Sigmoid colon (tissue), 7 donors: ENCODE measurements around the gene TBC1D16. TPM values are rescaled to one million over a fixed set of nuclear protein-coding genes. Genes with fewer than 3 reads are reported as not detected.

Experiments
- DNase-seq: peaks from one replicate; pipeline ENCODE4 v3.0.0-alpha.2; 2019
- H3K27ac ChIP-seq, 4 donors: fragments of 200-600 bp; sonication (generic); one replicate each; pipeline ENCODE4 v1.5.1; 2016 to 2019; ENCODE audit warnings: mild to moderate bottlenecking in 1 of 4
- H3K27me3 ChIP-seq, 3 donors: fragments of 200-600 bp; sonication (generic); one replicate each; pipeline ENCODE4 v1.5.1; 2019; ENCODE audit warnings: mild to moderate bottlenecking in 1 of 3
- H3K36me3 ChIP-seq, 4 donors: fragments of 200-600 bp; sonication (generic); one replicate each; pipeline ENCODE4 v1.5.1; 2016 to 2019
- H3K4me1 ChIP-seq, 4 donors: fragments of 200-600 bp; sonication (generic); one replicate each; pipeline ENCODE4 v1.5.1; 2017 to 2019
- H3K4me3 ChIP-seq, 4 donors: fragments of 200-600 bp; sonication (generic); one replicate each; pipeline ENCODE4 v1.5.1; 2017 to 2019; ENCODE audit warnings: mild to moderate bottlenecking in 2 of 4, moderate library complexity in 1 of 4
- H3K9me3 ChIP-seq, 4 donors: fragments of 200-600 bp in 3 of 4; sonication (generic) in 3 of 4; one replicate each; pipeline versions ENCODE4 v1.5.1 to v1.6.1; 2013 to 2019
- EP300 ChIP-seq, 4 donors: sonication (generic); formaldehyde crosslinking; IDR thresholded peaks; one replicate each; pipeline ENCODE4 v1.6.1; 2017; ENCODE audit warnings: antibody characterized with exemption in 4 of 4
- POLR2A ChIP-seq, 2 donors: fragments of 450-650 bp; IDR thresholded peaks; one replicate each; pipeline ENCODE4 v1.6.1; 2016; ENCODE audit warnings: antibody characterized with exemption in 2 of 2, mild to moderate bottlenecking in 2 of 2, moderate library complexity in 2 of 2
- POLR2AphosphoS5 ChIP-seq, 4 donors: sonication (generic); formaldehyde crosslinking; IDR thresholded peaks; one replicate each; pipeline ENCODE4 v1.6.1; 2017; ENCODE audit warnings: antibody characterized with exemption in 4 of 4
- WGBS, 2 donors: extraction: QIAGEN DNeasy Blood & Tissue Kit; methylation state at CpG; one replicate each; pipeline ENCODE4 v1.1.7; 2013; 5-methylcytosine and 5-hydroxymethylcytosine counted together
- intact Hi-C: fragments of 100-400 bp; cut with DNase I; formaldehyde crosslinking; loops from one replicate; pipeline ENCODE4 v1.15.1; 2023
- polyA plus RNA-seq, 3 donors: library from polyadenylated mRNA; stranded (reverse); fragments of 200-250 nt; gene quantifications; one replicate each; pipeline ENCODE4 v1.2.3, GENCODE V29; 2013
- total RNA-seq, 4 donors: library from RNA; depleted of rRNA; stranded (reverse); fragments of >200 nt; gene quantifications; one replicate each; pipeline ENCODE4 v1.1.0, GENCODE V29; 2016
- TF ChIP-seq, protein P1 (sequence below), 4 experiments: fragments of 450-650 bp in 3 of 4; fragments of 200-600 bp in 1 of 4; IDR thresholded peaks; one replicate each; pipeline ENCODE4 v1.5.1; 2016 to 2019; ENCODE audit warnings: antibody characterized with exemption in 4 of 4, mild to moderate bottlenecking in 3 of 4, moderate library complexity in 2 of 4
- donor health status: healthy with polysubstance abuse.
- donor health status: Bipolar disorder and iron deficiency.
- donor health status: healthy.

The TBC1D16 gene
- total and polyA plus RNA-seq, 7 donors: 3.6 to 21.9 (median 15.7) TPM

DNA sequence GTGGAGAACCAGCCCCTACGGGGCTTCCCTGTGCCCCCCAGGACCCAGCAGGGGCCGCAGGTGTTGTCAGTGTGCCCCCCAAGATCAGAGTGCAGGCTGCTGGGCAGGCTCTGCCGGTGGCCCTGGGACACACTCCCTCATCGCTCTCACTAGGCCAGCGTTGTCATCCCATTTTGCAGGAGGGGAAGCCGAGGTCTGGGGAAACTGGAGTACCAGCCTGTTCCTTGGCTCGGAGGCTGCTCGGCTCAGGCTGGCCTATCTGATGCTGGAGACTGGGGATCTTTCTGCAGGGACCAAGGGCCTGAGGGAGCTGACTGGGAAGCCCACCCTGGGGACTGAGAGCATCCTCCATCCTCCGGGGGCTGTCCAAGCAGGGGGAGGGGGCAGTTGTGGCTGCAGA is 122.2 kb downstream of the TBC1D16 start:
- peaks cover 0 to under 1% (median 0%) of the 10 kb centered on the region in 4 donors for H3K4me1 ChIP-seq
- no peak overlapping the region for H3K4me3 ChIP-seq
- TF ChIP-seq POLR2AphosphoS5 (IDR thresholded peaks at IDR 0.05) (no peak), EP300 (IDR thresholded peaks at IDR 0.05) (no peak), POLR2A (IDR thresholded peaks at IDR 0.05) (no peak)
- TF ChIP-seq, protein P1, sequence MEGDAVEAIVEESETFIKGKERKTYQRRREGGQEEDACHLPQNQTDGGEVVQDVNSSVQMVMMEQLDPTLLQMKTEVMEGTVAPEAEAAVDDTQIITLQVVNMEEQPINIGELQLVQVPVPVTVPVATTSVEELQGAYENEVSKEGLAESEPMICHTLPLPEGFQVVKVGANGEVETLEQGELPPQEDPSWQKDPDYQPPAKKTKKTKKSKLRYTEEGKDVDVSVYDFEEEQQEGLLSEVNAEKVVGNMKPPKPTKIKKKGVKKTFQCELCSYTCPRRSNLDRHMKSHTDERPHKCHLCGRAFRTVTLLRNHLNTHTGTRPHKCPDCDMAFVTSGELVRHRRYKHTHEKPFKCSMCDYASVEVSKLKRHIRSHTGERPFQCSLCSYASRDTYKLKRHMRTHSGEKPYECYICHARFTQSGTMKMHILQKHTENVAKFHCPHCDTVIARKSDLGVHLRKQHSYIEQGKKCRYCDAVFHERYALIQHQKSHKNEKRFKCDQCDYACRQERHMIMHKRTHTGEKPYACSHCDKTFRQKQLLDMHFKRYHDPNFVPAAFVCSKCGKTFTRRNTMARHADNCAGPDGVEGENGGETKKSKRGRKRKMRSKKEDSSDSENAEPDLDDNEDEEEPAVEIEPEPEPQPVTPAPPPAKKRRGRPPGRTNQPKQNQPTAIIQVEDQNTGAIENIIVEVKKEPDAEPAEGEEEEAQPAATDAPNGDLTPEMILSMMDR (IDR thresholded peaks at IDR 0.05): no peak
- intact Hi-C loops: no loop called here
- H3K27me3 ChIP-seq: peaks cover 0 to 7% (median 4%) of the 10 kb centered on the region in 3 donors
- WGBS, 2 donors: 90 to 91% methylated on average over 9 of the region's 9 CpGs
- no peak overlapping the region for H3K27ac ChIP-seq
- H3K9me3 ChIP-seq: no peaks in the 10 kb centered on the region
- no peaks in the 10 kb centered on the region for H3K36me3 ChIP-seq
- no peak for DNase-seq

DNA sequence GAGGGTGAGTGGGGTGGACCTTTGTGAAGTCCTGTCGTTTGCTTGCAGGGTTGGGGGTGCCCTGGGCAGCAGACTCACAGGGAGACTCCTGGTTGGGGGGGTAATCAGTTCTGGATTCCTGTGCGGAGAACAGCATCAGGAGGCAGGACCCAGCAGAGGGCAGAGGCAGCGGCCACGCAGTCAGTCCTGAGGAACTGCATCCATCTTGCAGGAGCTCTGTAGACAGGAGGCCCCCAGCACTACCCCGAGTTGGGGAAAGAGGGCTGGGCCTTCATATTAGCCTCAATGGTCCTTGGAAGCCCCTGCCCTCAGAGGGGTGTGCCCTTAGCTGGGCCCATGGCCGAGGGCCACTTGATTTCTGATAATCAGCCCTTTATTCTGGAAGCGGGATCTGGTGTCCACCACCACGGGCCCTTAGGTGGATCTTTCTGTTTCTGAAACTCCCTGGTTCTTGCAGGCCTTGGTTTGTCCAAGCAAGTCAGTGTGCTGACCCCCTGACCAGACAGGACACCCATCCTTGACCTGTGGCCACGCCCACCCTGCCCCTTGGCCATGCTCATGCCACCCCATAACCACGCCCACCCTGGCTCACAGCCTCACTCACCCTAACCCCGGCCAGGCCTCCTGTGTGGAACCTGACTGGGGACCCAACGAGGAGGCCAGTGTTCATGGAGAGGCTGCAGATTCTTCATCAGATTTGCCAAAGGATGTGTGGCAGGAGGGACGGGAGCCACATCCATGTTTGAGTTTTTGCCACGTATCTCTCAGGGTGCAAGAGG is 122.9 kb downstream of the TBC1D16 start:
- TF ChIP-seq, protein P1 (IDR thresholded peaks at IDR 0.05): no peak
- no peak for TF ChIP-seq EP300 (IDR thresholded peaks at IDR 0.05)
- no peaks in the 10 kb centered on the region for H3K4me1 ChIP-seq
- no peak overlapping the region for H3K27ac ChIP-seq
- H3K27me3 ChIP-seq: peaks cover 0 to 5% (median 4%) of the 10 kb centered on the region in 3 donors
- intact Hi-C loops: no loop called here
- 84 to 88% methylated on average over 14 of the region's 14 CpGs for WGBS, 2 donors
- H3K4me3 ChIP-seq: no peak overlapping the region
- H3K9me3 ChIP-seq: no peaks in the 10 kb centered on the region
- no peaks in the 10 kb centered on the region for H3K36me3 ChIP-seq
- DNase-seq: no peak

DNA sequence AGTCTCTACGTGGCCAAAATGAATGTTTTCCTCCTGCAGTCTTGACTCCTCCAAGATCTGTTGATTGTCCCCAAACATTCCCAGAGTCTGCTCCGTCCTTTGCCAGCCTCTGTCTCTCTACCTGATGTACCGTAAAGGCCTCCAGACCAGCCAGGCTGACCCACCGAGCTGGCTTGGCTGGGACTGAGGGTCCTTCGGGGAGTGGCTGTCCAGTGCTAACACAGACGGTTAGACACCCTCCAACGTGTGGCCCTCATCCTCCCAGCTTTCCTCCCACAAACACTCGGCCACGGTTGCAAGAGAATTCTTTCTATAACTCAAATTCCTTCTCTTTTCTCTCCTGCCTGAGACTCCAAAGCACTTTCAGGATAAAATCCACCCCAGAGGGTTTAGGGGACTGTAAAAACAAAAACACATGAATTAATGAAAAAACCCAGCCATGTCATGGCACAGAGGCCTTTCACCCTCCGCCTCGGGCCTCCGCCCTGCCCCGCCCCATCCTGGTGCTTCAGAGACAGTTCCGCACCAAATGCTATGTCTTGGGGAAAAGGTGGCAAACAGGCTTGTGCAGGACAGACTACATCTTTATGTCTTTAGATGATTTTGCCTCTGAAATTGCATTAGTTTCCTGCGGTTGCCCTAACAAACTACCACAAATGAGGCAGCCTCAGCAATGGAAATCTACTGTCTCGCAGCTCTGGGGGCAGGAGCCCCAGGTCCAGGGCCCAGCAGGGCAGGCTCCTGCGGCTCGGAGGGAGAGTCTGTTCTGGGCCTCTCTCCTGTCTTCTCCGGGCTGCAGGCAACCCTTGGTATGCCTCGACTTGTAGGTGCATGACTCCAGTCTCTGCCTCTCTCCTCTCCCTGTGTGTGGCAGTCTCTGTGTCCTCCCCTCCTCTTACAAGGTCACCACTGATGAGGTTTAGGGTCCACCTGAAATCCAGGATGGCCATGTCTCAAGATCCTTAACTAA is 124.0 kb downstream of the TBC1D16 start:
- TF ChIP-seq POLR2A (IDR thresholded peaks at IDR 0.05) (no peak), EP300 (IDR thresholded peaks at IDR 0.05) (no peak), POLR2AphosphoS5 (IDR thresholded peaks at IDR 0.05) (no peak)
- TF ChIP-seq, protein P1 (IDR thresholded peaks at IDR 0.05): no peak
- no peak overlapping the region for H3K4me3 ChIP-seq
- no peak for DNase-seq
- no peak overlapping the region for H3K27ac ChIP-seq
- H3K36me3 ChIP-seq: no peaks in the 10 kb centered on the region
- WGBS, 2 donors: 71 to 83% methylated on average over 20 of the region's 20 CpGs
- H3K9me3 ChIP-seq: no peaks in the 10 kb centered on the region
- peaks cover 0 to 9% (median 4%) of the 10 kb centered on the region in 3 donors for H3K27me3 ChIP-seq
- H3K4me1 ChIP-seq: no peaks in the 10 kb centered on the region
- intact Hi-C loops: no loop called here

DNA sequence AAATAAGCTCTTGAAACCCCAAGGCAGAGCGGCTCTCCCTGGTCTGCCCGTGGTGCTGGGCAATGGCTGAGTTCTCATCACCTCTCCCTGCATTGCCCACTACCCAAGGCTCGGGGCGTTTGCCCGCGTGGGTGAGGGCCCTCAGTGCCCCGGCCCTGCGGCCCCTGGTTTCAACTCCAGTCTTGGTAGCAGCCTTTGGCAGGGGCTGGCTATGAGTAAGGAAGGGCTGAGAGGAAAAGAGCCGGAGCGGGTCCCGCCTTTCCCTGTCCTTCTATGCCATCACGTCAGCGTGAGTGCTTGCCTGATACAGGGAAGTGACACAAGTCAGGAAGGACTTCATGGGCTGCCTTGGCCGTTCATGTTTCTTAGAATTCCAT is 124.7 kb downstream of the TBC1D16 start:
- Histone ChIP-seq H3K27ac (no peak overlapping the region), H3K4me3 (no peak overlapping the region), H3K36me3 (no peaks in the 10 kb centered on the region), H3K4me1 (no peaks in the 10 kb centered on the region), H3K9me3 (no peaks in the 10 kb centered on the region), H3K27me3 (peaks cover 0 to 7% (median 4%) of the 10 kb centered on the region in 3 donors)
- intact Hi-C loops: no loop called here
- TF ChIP-seq POLR2AphosphoS5 (IDR thresholded peaks at IDR 0.05) (no peak), EP300 (IDR thresholded peaks at IDR 0.05) (no peak), POLR2A (IDR thresholded peaks at IDR 0.05) (no peak)
- TF ChIP-seq, protein P1 (IDR thresholded peaks at IDR 0.05): no peak
- no peak for DNase-seq
- 86 to 90% methylated on average over 14 of the region's 14 CpGs for WGBS, 2 donors
